Duodenal mucosa (tissue), 2 donors: ENCODE measurements around the gene ATP2A2.
"Not testable (repeated sequence)": the region's sequence is repeated elsewhere in the genome, so short reads cannot be mapped to it uniquely, and the experiment has no call there.

Source experiments
- H3K27ac ChIP-seq: one replicate; pipeline ENCODE4 v1.7.0; 2013; ENCODE audit warnings: low read depth, low read length
- H3K27me3 ChIP-seq, 2 donors: one replicate each; pipeline ENCODE4 v1.7.0; 2013; ENCODE audit warnings: low read length in 2 of 2, control low read depth in 1 of 2; ENCODE audit not compliant: insufficient read depth in 2 of 2, control insufficient read depth in 1 of 2
- H3K36me3 ChIP-seq, 2 donors: one replicate each; pipeline ENCODE4 v1.7.0; 2013; ENCODE audit warnings: low read length in 2 of 2, control low read depth in 1 of 2; ENCODE audit not compliant: insufficient read depth in 2 of 2, control insufficient read depth in 1 of 2
- H3K4me1 ChIP-seq, 2 donors: one replicate each; pipeline ENCODE4 v1.7.0; 2013; ENCODE audit warnings: low read length in 2 of 2, control low read depth in 1 of 2; ENCODE audit not compliant: insufficient read depth in 2 of 2, control insufficient read depth in 1 of 2
- H3K4me3 ChIP-seq, 2 donors: one replicate each; pipeline ENCODE4 v1.7.0; 2013; ENCODE audit warnings: low read length in 2 of 2, low read depth in 1 of 2
- H3K9ac ChIP-seq, 2 donors: one replicate each; pipeline ENCODE4 v1.7.0; 2013; ENCODE audit warnings: low read length in 2 of 2, low read depth in 1 of 2
- H3K9me3 ChIP-seq, 2 donors: one replicate each; pipeline ENCODE4 v1.7.0; 2013; ENCODE audit warnings: low read length in 2 of 2, control low read depth in 1 of 2; ENCODE audit not compliant: control insufficient read depth in 1 of 2

ATP2A2 gene

DNA sequence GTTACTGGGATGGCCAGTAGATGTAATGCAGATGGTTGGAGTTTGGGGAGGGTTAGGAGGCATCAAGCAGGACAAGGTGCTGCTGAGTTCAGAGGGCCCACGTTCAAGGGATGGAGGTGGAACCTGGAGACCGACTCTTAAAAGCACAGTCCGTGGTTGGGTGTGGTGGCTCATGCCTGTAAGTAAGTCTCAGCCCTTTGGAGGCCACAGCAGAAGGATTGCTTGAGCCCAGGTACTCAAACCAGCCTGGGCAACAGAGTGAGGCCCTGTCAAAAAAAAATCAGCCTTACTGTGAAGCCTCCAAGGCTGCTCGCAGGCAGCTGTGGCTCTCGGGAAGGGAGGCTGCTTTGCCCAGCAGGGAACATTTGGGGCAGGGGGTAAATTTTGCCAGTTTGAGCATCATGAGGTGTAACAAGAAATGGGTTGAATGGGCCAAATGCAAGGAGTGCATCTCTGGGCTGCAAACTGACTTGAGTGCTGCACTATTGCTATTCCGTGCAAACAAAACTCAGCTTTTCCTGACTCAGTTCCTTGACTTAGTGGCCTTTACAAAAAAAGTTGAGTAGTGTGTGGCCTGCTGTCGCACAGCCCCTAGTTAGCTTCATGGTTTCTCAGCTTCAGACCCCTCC lies 67.5 kb downstream of the ATP2A2 start:
- Histone ChIP-seq H3K27me3 (no peaks in the 10 kb centered on the region), H3K27ac (no peak overlapping the region), H3K4me3 (no peak overlapping the region), H3K4me1 (no peaks in the 10 kb centered on the region), H3K36me3 (peaks cover 61 to 74% of the 10 kb centered on the region in 2 donors), H3K9ac (no peak overlapping the region), H3K9me3 (no peaks in the 10 kb centered on the region)

DNA sequence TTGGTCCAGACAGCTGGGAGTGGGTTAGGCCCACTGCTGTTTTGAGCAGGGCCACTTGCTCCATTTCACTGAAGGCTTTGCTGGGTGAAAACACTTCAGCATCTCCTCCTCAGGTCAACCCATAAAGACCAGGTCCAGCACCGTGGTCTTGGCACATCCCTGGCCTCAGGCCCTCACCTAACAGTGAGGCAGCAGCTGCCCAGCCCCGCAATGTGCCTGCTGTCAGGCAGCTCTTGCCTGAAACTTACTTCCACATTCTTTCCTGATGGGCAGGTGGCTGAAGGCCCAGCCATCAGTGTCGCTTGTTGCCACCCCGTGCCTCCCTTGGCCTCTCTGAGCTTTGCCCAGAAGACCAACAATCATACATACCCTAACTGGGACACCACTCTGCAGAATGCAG lies 68.0 kb downstream of the ATP2A2 start:
- H3K4me1 ChIP-seq: no peaks in the 10 kb centered on the region
- H3K9me3 ChIP-seq: no peaks in the 10 kb centered on the region
- H3K27me3 ChIP-seq: no peaks in the 10 kb centered on the region
- H3K9ac ChIP-seq: no peak overlapping the region
- H3K27ac ChIP-seq: no peak overlapping the region
- peaks cover 56 to 69% of the 10 kb centered on the region in 2 donors for H3K36me3 ChIP-seq
- H3K4me3 ChIP-seq: no peak overlapping the region

DNA sequence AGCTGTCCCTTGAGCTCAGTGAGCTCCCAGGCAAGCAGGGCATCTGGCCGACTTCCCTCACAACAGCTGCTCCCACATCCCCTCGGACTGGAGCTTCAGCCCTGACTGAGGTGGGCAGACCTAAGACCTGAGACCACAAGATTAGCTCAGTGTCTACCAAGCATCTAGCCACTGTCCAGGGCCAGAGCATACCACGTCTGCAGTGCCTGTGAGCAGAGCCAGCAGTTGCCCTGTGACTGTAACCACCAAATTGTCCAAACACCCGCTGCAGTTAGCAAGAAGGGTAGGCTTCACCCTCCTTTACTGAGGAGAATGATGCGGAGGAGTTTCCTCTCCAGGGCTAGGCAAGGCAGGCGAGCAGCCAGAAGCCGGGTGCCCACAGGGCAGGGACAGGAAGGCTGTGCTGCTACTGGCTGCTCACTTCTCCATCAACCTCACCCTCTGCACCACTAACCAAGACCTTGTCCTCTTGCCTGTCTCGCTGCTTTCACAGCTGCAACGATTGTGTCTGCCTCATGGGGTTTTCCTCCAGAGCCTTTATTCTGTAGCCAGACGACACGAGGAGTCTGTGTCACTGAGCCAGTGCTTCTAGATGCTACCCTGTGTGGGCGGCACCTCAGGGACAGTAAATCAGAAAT lies 68.6 kb downstream of the ATP2A2 start:
- Histone ChIP-seq H3K4me1 (no peaks in the 10 kb centered on the region), H3K36me3 (peaks cover 50 to 63% of the 10 kb centered on the region in 2 donors), H3K27ac (no peak overlapping the region), H3K27me3 (no peaks in the 10 kb centered on the region), H3K4me3 (no peak overlapping the region), H3K9ac (no peak overlapping the region), H3K9me3 (no peaks in the 10 kb centered on the region)

DNA sequence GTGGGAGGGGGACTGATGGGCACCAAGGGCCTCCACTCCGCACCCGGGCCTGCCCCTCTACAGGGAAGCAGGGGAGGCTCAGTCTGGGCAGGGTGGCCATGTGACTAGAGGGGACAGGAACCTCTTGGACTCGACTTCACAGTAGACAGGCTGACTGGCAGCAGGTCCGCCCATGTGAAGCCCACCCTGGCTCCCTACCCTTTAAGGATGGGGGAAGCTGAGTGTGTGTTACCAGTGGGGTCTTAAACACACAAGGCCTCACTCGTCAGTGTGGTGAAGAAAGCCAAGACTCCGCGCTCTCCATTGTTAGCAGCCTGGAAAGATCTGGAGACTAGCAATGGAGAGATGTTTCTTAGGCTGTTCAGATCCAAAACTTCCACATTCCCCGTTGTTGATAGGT lies 70.1 kb downstream of the ATP2A2 start:
- H3K27ac ChIP-seq: no peak overlapping the region
- H3K4me3 ChIP-seq: no peak overlapping the region
- H3K36me3 ChIP-seq: peaks cover 36 to 48% of the 10 kb centered on the region in 2 donors
- H3K9ac ChIP-seq: no peak overlapping the region
- no peaks in the 10 kb centered on the region for H3K27me3 ChIP-seq
- H3K4me1 ChIP-seq: no peaks in the 10 kb centered on the region
- no peaks in the 10 kb centered on the region for H3K9me3 ChIP-seq

DNA sequence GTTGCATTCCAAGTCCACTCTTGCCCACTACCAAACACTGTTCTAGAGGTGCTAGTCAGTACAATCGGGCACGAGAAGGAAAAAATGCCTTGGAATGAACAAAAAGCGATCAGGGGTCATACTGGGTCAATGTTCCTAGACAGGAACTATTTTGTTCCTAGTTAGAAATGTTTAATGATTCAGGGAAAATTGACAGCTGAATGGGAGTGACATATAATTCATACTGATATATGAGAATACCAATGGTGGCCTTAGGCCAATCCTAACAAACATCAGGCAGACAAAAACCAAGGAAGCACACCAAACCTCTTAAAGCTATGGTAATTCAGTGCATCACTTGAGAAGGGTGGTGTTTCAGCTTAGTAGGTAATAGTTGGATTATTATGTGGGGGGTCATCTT lies 71.4 kb downstream of the ATP2A2 start:
- Histone ChIP-seq H3K9ac (no peak overlapping the region), H3K4me1 (no peaks in the 10 kb centered on the region), H3K9me3 (no peaks in the 10 kb centered on the region), H3K27ac (no peak overlapping the region), H3K4me3 (no peak overlapping the region), H3K27me3 (no peaks in the 10 kb centered on the region), H3K36me3 (peaks cover 30 to 37% of the 10 kb centered on the region in 2 donors)

DNA sequence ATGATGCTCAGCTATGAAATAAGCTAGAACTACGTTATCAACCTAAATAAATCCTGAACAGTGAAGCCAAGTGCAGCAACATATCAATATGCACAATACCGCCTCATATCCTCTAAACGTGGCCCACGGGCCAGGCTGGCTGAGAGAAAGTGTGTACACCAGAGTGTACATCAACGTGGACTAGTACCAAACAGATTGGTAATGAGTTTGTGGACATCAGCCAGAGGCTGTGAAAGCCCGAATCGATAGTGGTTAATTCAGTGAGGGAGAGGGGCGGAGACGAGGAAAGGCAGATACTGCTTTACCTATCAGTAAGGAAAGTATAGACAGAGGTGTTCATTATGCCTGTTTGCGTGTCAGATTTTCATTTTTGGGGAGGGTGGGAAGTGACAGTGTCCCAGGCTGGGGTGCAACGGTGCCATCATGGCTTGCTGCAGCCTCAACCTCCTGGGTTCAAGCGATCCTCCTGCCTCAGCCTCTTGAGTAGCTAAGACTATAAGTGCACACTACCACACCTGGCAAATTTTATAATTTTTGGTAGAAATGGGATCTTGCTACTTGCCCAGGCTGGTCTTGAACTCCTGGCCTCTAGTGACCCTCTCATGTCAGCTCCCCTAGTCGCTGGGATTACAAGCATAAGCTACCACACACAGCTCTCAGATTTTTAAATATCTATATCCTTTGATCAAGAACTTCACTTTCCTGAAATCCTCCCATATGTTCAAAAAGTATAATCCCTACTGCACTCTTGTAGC lies 72.3 kb downstream of the ATP2A2 start:
- H3K9me3 ChIP-seq: no peaks in the 10 kb centered on the region
- no peak overlapping the region for H3K4me3 ChIP-seq
- H3K9ac ChIP-seq: no peak overlapping the region
- H3K27me3 ChIP-seq: no peaks in the 10 kb centered on the region
- no peak overlapping the region for H3K27ac ChIP-seq
- no peaks in the 10 kb centered on the region for H3K4me1 ChIP-seq
- H3K36me3 ChIP-seq: peaks cover 20 to 27% of the 10 kb centered on the region in 2 donors

DNA sequence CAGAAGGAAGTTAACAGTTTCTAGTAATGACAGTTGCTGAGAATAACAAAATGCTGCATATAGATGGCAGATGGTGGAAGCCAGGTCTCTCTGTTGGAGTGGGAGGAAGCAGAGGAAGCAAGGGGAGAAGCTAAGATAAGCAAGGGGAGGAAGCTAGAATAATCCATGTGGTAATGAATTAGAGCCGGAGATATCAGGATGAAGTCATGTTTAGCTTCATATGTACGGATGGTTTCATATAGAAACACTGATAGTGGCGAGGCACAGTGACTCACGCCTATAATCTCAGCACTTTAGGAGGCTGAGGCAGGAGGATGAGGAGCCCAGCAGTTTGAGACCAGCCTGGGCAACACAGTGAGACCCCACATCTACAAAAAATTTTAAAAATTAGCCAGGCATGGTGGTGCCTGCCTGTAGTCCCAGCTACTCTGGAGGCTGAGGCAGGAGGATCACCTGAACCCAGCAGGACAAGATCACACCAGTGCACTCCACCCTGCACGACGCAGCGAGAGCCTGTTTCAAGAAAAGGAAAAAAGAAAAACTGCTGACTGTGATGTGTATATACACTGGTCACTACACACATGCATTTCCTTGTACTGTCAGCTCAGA lies 73.2 kb downstream of the ATP2A2 start:
- Histone ChIP-seq H3K9me3 (no peaks in the 10 kb centered on the region), H3K4me3 (no peak overlapping the region), H3K36me3 (peaks cover 13 to 18% of the 10 kb centered on the region in 2 donors), H3K27me3 (no peaks in the 10 kb centered on the region), H3K4me1 (no peaks in the 10 kb centered on the region), H3K27ac (no peak overlapping the region), H3K9ac (no peak overlapping the region)

DNA sequence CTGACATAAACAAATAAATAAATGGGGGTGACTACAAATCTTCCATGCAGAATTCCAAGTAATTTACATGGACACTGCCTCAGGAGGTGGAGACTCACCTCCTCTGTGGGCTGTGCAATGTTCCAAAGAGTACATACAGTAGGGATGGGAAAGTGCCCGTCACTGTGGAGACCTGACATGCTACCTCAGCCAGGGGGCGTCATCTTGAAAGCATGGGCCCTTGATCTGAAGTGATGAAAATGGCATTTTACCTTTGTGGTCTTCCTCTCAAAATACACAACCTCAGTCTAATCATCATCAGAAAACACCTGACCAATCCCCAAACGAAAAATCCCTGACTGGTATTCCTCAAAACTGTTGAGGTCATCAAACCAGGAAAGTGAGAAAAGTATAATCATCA lies 74.0 kb downstream of the ATP2A2 start:
- no peaks in the 10 kb centered on the region for H3K4me1 ChIP-seq
- no peak overlapping the region for H3K9ac ChIP-seq

DNA sequence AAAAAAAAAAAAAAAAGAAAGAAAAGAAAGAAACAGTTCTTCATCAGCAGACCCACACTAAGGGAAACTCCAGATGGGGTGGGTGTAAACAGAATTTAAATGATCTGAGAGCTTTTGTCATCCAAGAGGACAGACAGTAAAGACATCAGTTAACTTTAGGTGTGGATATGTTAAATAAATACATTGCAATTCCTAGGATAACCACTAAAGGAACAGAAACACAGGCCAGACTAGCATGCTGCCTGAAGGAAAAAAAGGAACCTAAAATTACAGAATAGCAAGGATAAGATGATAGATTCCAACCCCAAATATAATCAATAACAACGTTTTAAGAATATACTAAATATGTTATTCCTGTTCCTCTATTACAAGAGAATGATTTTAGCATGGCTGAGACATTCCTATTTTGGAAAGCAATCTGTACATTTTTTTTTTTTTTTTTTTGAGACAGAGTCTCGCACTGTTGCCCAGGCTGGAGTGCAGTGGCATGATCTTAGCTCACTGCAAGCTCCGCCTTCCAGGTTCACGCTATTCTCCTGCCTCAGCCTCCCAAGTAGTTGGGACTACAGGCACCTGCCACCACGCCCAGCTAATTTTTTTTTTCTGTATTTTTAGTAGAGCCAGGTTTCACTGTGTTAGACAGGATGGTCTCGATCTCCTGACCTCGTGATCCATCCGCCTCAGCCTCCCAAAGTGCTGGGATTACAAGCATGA lies 77.5 kb downstream of the ATP2A2 start:
- H3K27me3 ChIP-seq, H3K4me1 ChIP-seq, H3K9me3 ChIP-seq, H3K27ac ChIP-seq, H3K9ac ChIP-seq, H3K4me3 ChIP-seq, H3K36me3 ChIP-seq: not testable (repeated sequence)

More for the DNA sequence above, 74.0 kb downstream of the ATP2A2 start:
- Histone ChIP-seq H3K9me3 (no peaks in the 10 kb centered on the region), H3K27ac (no peak overlapping the region), H3K4me3 (no peak overlapping the region), H3K27me3 (no peaks in the 10 kb centered on the region), H3K36me3 (peaks cover 9 to 11% of the 10 kb centered on the region in 2 donors)
